OCI-LY3 (cell line): ENCODE data around the gene AFAP1L1.

Source experiments
- H2AFZ ChIP-seq: fragments of 200-600, 300-600 bp; shearing (Covaris generic); 2 replicates; pipeline ENCODE4 v1.6.0; 2014; ENCODE audit warnings: antibody characterized with exemption, low read depth, low read length
- H3K27ac ChIP-seq: fragments of 200-600, 300-600 bp; sonication (generic); 2 replicates; pipeline ENCODE4 v1.5.1; 2014; ENCODE audit warnings: mild to moderate bottlenecking, low read length, moderate library complexity, mixed read lengths
- H3K27me3 ChIP-seq: fragments of 200-600, 300-600 bp; sonication (generic); 2 replicates; pipeline ENCODE4 v1.6.1; 2014; ENCODE audit warnings: low read depth, low read length, mixed read lengths
- H3K36me3 ChIP-seq: fragments of 200-600, 300-600 bp; sonication (generic); replicated peaks from 2 replicates; pipeline ENCODE3; 2014; ENCODE audit warnings: low read depth, low read length, mixed read lengths
- H3K4me1 ChIP-seq: fragments of 300-600, 200-600 bp; sonication (generic); 2 replicates; pipeline ENCODE4 v1.6.1; 2014; ENCODE audit warnings: low read length, mixed read lengths
- H3K4me2 ChIP-seq: fragments of 200-600, 300-600 bp; sonication (generic); 2 replicates; pipeline ENCODE4 v1.6.1; 2014; ENCODE audit warnings: low read length, mixed read lengths
- H3K4me3 ChIP-seq: fragments of 300-600, 200-600 bp; sonication (generic); 2 replicates; pipeline ENCODE4 v1.5.1; 2014; ENCODE audit warnings: antibody characterized with exemption, mild to moderate bottlenecking, low read length, moderate library complexity
- H3K79me2 ChIP-seq: fragments of 300-600, 200-600 bp; shearing (Covaris generic); 2 replicates; pipeline ENCODE4 v1.6.1; 2014; ENCODE audit warnings: mild to moderate bottlenecking, low read length, mixed read lengths
- H3K9ac ChIP-seq: fragments of 300-600, 200-600 bp; shearing (Covaris generic); 2 replicates; pipeline ENCODE4 v1.6.0; 2014; ENCODE audit warnings: mild to moderate bottlenecking, low read length, moderate library complexity
- H3K9me3 ChIP-seq: fragments of 200-600, 300-600 bp; shearing (Covaris generic); 2 replicates; pipeline ENCODE4 v1.6.1; 2014; ENCODE audit warnings: low read length, mixed read lengths; ENCODE audit not compliant: insufficient read depth
- H4K20me1 ChIP-seq: fragments of 200-600, 300-600 bp; sonication (generic); 2 replicates; pipeline ENCODE4 v1.6.1; 2016; ENCODE audit warnings: low read length, mixed read lengths; ENCODE audit not compliant: insufficient read depth
- EZH2phosphoT487 ChIP-seq: fragments of 200-600 bp; shearing (Covaris generic); IDR thresholded peaks from 2 replicates; pipeline ENCODE4 v1.6.1; 2018; ENCODE audit warnings: antibody characterized with exemption, mixed run types, low read depth
- TF ChIP-seq, protein P1 (sequence below): fragments of 200-600, 300-600 bp; sonication (generic); IDR thresholded peaks from 2 replicates; pipeline ENCODE4 v1.5.1; 2014; ENCODE audit warnings: antibody characterized with exemption, low read length, low read depth

The AFAP1L1 gene

DNA sequence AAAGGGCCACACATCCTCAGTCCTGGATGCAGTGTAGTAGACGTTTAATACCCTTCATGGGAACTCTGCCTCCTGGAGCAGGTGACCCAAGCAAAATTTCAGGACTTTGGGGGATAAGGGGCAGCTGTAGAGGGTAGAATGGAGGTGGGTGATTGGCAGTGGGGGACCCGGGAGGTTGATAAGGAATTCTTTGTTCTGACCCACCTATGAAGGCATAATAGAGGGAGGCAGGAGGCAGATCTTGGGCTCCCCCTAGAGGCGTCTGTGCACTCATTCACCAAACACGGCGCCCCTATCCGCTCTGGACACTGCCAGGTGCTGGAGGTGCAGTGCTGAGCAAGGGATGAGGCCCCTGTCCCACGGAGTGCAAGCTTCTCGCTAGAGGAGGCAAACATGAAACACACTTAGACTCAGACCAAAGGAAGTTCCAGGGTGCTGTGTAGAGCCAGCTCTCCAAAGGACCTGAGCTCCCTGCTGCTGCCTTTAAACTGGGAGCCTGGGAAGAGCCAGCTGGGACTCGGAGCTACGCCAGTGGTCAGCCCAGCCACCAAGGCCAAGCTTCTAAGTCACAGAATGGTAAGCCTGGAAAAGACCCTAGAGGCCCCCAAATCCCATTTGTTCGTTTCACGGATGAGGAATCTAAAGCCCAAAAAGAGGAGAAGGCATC, 99.8 kb downstream of the AFAP1L1 start:
- H3K4me3 ChIP-seq = no peak overlapping the region
- no peaks in the 10 kb centered on the region for H3K79me2 ChIP-seq
- H3K4me1 ChIP-seq = peaks cover 4% of the 10 kb centered on the region; the same call in 1 of the 2 replicates
- H3K27ac ChIP-seq = no peak overlapping the region
- no peaks in the 10 kb centered on the region for H3K9me3 ChIP-seq
- no peak overlapping the region for H2AFZ ChIP-seq
- H4K20me1 ChIP-seq = no peaks in the 10 kb centered on the region
- TF ChIP-seq, protein P1, sequence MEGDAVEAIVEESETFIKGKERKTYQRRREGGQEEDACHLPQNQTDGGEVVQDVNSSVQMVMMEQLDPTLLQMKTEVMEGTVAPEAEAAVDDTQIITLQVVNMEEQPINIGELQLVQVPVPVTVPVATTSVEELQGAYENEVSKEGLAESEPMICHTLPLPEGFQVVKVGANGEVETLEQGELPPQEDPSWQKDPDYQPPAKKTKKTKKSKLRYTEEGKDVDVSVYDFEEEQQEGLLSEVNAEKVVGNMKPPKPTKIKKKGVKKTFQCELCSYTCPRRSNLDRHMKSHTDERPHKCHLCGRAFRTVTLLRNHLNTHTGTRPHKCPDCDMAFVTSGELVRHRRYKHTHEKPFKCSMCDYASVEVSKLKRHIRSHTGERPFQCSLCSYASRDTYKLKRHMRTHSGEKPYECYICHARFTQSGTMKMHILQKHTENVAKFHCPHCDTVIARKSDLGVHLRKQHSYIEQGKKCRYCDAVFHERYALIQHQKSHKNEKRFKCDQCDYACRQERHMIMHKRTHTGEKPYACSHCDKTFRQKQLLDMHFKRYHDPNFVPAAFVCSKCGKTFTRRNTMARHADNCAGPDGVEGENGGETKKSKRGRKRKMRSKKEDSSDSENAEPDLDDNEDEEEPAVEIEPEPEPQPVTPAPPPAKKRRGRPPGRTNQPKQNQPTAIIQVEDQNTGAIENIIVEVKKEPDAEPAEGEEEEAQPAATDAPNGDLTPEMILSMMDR = peak; percentile 56
- TF ChIP-seq EZH2phosphoT487 = no peak
- no peaks in the 10 kb centered on the region for H3K27me3 ChIP-seq
- no peaks in the 10 kb centered on the region for H3K36me3 ChIP-seq
- no peak overlapping the region for H3K4me2 ChIP-seq
- H3K9ac ChIP-seq = no peak overlapping the region

DNA sequence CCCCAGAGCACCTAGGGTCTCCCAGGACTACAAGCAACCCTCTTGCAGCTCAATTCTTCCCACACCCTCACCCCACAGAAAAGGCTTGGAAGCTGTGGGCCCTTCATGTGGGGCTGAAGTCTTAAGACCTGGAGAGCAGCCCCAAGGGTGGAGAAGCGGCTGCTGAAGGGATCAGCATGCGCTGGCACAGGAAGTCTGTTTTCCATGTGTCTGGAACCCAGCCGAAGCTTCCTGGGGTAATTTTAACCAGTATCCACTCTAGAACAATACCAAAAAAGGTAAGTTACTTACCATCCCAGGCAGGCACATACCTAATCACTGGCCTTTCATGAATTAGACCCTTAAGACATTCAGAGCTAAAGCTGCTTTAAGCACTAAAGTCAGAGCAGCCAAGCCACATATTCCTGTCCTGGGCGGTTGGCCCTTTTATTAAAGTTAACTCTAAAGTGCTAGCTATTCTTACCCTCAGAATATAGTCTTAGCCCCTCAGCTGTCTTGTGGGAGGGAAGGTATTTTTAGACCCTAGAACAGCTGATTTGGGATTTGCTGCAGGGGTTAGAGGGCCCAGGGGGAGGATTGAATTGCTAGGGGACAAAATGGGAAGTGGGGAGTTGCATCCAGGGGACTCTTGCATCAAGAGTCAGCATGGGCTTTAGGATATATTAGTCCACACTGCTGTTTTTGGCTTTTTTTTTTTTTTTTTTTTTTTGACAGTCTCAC, 100.6 kb downstream of the AFAP1L1 start:
- TF ChIP-seq, protein P1 = no peak
- TF ChIP-seq EZH2phosphoT487 = no peak
- H4K20me1 ChIP-seq = no peaks in the 10 kb centered on the region

GRCh38 chr5:149372932-149373331, 101.3 kb downstream of the AFAP1L1 start:
- no peaks in the 10 kb centered on the region for H3K36me3 ChIP-seq
- H3K4me3 ChIP-seq = no peak overlapping the region
- H3K9me3 ChIP-seq = no peaks in the 10 kb centered on the region
- TF ChIP-seq, protein P1 = no peak
- no peak for TF ChIP-seq EZH2phosphoT487
- no peaks in the 10 kb centered on the region for H4K20me1 ChIP-seq
- H3K79me2 ChIP-seq = no peaks in the 10 kb centered on the region
- H3K27me3 ChIP-seq = no peaks in the 10 kb centered on the region
- H3K27ac ChIP-seq = no peak overlapping the region
- no peaks in the 10 kb centered on the region for H3K4me1 ChIP-seq
- H3K4me2 ChIP-seq = no peak overlapping the region
- no peak overlapping the region for H3K9ac ChIP-seq
- H2AFZ ChIP-seq = no peak overlapping the region

More for the DNA sequence above, 100.6 kb downstream of the AFAP1L1 start:
- Histone ChIP-seq H3K4me3 (no peak overlapping the region), H3K9ac (no peak overlapping the region), H3K4me1 (peaks cover 2% of the 10 kb centered on the region; the same call in 1 of the 2 replicates), H2AFZ (no peak overlapping the region), H3K36me3 (no peaks in the 10 kb centered on the region), H3K9me3 (no peaks in the 10 kb centered on the region), H3K79me2 (no peaks in the 10 kb centered on the region), H3K27ac (no peak overlapping the region), H3K4me2 (no peak overlapping the region), H3K27me3 (no peaks in the 10 kb centered on the region)

DNA sequence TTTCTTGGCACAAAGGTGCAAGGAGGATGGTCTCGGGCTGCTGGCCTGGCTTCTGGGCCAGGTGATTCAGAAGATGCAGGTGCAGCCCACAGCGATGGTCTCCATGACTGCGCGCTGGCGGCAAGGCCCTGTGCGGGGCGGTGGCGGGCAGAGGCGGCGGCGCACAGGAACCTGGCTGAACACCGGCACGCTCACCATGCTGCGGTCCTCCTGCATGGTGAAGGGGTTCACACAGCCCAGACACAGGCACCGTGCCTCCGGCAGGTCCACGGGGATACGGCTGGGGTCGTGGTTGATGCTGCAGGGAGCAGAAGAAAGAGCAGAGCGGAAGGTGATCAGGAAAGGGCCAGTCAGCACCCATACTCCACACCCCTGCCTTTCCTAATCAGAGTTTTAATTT, 102.6 kb downstream of the AFAP1L1 start:
- no peak overlapping the region for H3K27ac ChIP-seq
- TF ChIP-seq, protein P1 = no peak
- no peak for TF ChIP-seq EZH2phosphoT487
- H2AFZ ChIP-seq = no peak overlapping the region
- H3K27me3 ChIP-seq = no peaks in the 10 kb centered on the region
- H3K79me2 ChIP-seq = no peaks in the 10 kb centered on the region
- H4K20me1 ChIP-seq = no peaks in the 10 kb centered on the region
- no peak overlapping the region for H3K4me2 ChIP-seq
- no peak overlapping the region for H3K9ac ChIP-seq
- H3K9me3 ChIP-seq = no peaks in the 10 kb centered on the region
- H3K36me3 ChIP-seq = no peaks in the 10 kb centered on the region
- no peak overlapping the region for H3K4me3 ChIP-seq
- no peaks in the 10 kb centered on the region for H3K4me1 ChIP-seq
